SK-N-MC (cell line): ENCODE measurements around the gene NUP133.

ENCODE experiments used
- DNase-seq: peaks from one replicate; pipeline ENCODE4 v3.0.0-alpha.2; 2011; ENCODE audit warnings: low read depth, low spot score
- H3K27ac ChIP-seq: fragments of 200-600 bp; sonication (generic); 2 replicates; pipeline ENCODE4 v1.5.1; 2016; ENCODE audit warnings: mixed run types
- H3K36me3 ChIP-seq: fragments of 200-600 bp; sonication (generic); 2 replicates; pipeline ENCODE4 v1.6.1; 2017; ENCODE audit warnings: antibody characterized with exemption, low read length, mixed read lengths; ENCODE audit not compliant: insufficient read depth
- H3K4me3 ChIP-seq: fragments of 200-600 bp; sonication (generic); 2 replicates; pipeline ENCODE4 v1.5.1; 2016
- H3K9ac ChIP-seq: fragments of 200-600 bp; sonication (generic); 2 replicates; pipeline ENCODE4 v1.8.0; 2017; ENCODE audit warnings: mixed run types, mixed read lengths; ENCODE audit not compliant: insufficient read length
- H3K9me3 ChIP-seq: fragments of 200-600 bp; sonication (generic); 2 replicates; pipeline ENCODE4 v1.6.1; 2017; ENCODE audit warnings: low read depth, mild to moderate bottlenecking, antibody characterized with exemption, low read length, moderate library complexity, mixed read lengths
- EZH2 ChIP-seq: fragments of 200-600 bp; sonication (generic); IDR thresholded peaks from one replicate; pipeline ENCODE4 v1.6.1; 2017; ENCODE audit warnings: antibody characterized with exemption
- FOXP2 ChIP-seq: optimal IDR thresholded peaks from 2 replicates; pipeline ENCODE3; 2011; ENCODE audit warnings: mild to moderate bottlenecking, moderate library complexity; ENCODE audit not compliant: insufficient read depth; ENCODE audit errors: extremely low read length, control extremely low read depth
- POLR2AphosphoS5 ChIP-seq: IDR thresholded peaks from 2 replicates; pipeline ENCODE4 v1.6.1; 2012; ENCODE audit warnings: mild to moderate bottlenecking, low read depth, low read length, borderline replicate concordance

The NUP133 gene

GRCh38 chr1:229470406-229471043 is 37.6 kb downstream of the NUP133 start:
- no peak for DNase-seq
- no peaks in the 10 kb centered on the region for H3K9me3 ChIP-seq
- peaks cover 61% of the 10 kb centered on the region for H3K36me3 ChIP-seq
- TF ChIP-seq FOXP2, result no peak
- no peak for TF ChIP-seq POLR2AphosphoS5
- TF ChIP-seq EZH2, result no peak
- no peak overlapping the region for H3K27ac ChIP-seq
- H3K9ac ChIP-seq, result no peak overlapping the region
- H3K4me3 ChIP-seq, result no peak overlapping the region

DNA sequence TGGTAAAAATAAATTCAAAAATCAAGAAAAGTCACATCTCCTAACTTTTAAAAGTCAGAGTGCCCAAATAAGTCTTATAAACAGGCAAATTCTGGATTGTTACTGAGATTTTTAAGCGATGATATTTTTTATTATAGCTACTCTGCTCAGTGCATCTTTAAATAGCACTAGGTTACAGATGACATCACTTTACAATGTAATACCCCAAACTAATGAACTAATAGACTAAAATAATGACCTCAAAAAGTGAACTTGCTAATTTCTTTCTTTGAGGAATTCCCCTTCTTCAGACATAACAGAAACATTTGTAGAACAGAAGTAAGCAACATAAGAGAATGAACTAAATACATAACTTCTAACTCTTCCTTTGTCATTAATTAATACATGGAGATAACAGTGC is 41.3 kb downstream of the NUP133 start:
- DNase-seq, result no peak
- H3K27ac ChIP-seq, result no peak overlapping the region
- H3K36me3 ChIP-seq, result peaks cover 78% of the 10 kb centered on the region
- TF ChIP-seq POLR2AphosphoS5, result no peak
- H3K4me3 ChIP-seq, result no peak overlapping the region
- H3K9ac ChIP-seq, result no peak overlapping the region
- H3K9me3 ChIP-seq, result no peaks in the 10 kb centered on the region

GRCh38 chr1:229464672-229465071 is 43.5 kb downstream of the NUP133 start:
- no peak for TF ChIP-seq EZH2
- TF ChIP-seq FOXP2, result no peak
- TF ChIP-seq POLR2AphosphoS5, result no peak
- DNase-seq, result no peak
- Histone ChIP-seq H3K4me3 (no peak overlapping the region), H3K9ac (no peak overlapping the region), H3K36me3 (peaks cover 86% of the 10 kb centered on the region), H3K9me3 (no peaks in the 10 kb centered on the region), H3K27ac (no peak overlapping the region)

GRCh38 chr1:229461032-229461668 is 47.0 kb downstream of the NUP133 start:
- Histone ChIP-seq H3K36me3 (peaks cover 82% of the 10 kb centered on the region), H3K9ac (no peak overlapping the region), H3K9me3 (no peaks in the 10 kb centered on the region), H3K27ac (no peak overlapping the region), H3K4me3 (no peak overlapping the region)
- no peak for TF ChIP-seq FOXP2
- TF ChIP-seq EZH2, result no peak
- no peak for TF ChIP-seq POLR2AphosphoS5
- DNase-seq, result no peak

- H3K9me3 ChIP-seq, result no peaks in the 10 kb centered on the region
- H3K36me3 ChIP-seq, result peaks cover 78% of the 10 kb centered on the region
- TF ChIP-seq POLR2AphosphoS5 (no peak), EZH2 (no peak), FOXP2 (no peak)
- no peak overlapping the region for H3K4me3 ChIP-seq
- no peak overlapping the region for H3K27ac ChIP-seq
- no peak for DNase-seq
- no peak overlapping the region for H3K9ac ChIP-seq
Measured at GRCh38 chr1:229459815-229460214, 48.3 kb downstream of the NUP133 start.

- Histone ChIP-seq H3K9ac (no peak overlapping the region), H3K36me3 (peaks cover 67% of the 10 kb centered on the region), H3K9me3 (no peaks in the 10 kb centered on the region), H3K4me3 (no peak overlapping the region), H3K27ac (no peak overlapping the region)
- DNase-seq, result no peak
- TF ChIP-seq FOXP2 (no peak), POLR2AphosphoS5 (no peak), EZH2 (no peak)
Measured at GRCh38 chr1:229457436-229457835, 50.7 kb downstream of the NUP133 start.

GRCh38 chr1:229456016-229456415 is 52.1 kb downstream of the NUP133 start:
- no peaks in the 10 kb centered on the region for H3K9me3 ChIP-seq
- no peak overlapping the region for H3K9ac ChIP-seq
- H3K4me3 ChIP-seq, result no peak overlapping the region
- DNase-seq, result no peak
- no peak for TF ChIP-seq EZH2
- no peak for TF ChIP-seq POLR2AphosphoS5
- no peak for TF ChIP-seq FOXP2
- H3K27ac ChIP-seq, result no peak overlapping the region
- peaks cover 67% of the 10 kb centered on the region for H3K36me3 ChIP-seq

GRCh38 chr1:229454056-229454455 is 54.1 kb downstream of the NUP133 start:
- H3K27ac ChIP-seq, result no peak overlapping the region
- H3K36me3 ChIP-seq, result peaks cover 56% of the 10 kb centered on the region
- TF ChIP-seq EZH2 (no peak), POLR2AphosphoS5 (no peak), FOXP2 (no peak)
- no peak for DNase-seq
- no peaks in the 10 kb centered on the region for H3K9me3 ChIP-seq
- no peak overlapping the region for H3K9ac ChIP-seq
- no peak overlapping the region for H3K4me3 ChIP-seq
